GM23338 (cell line): Measurements from ENCODE around the gene ERC2. TPM values are rescaled to one million over a fixed set of nuclear protein-coding genes. Genes with fewer than 3 reads are reported as not detected.

ENCODE experiments used
- ATAC-seq: fragments of 200-7000 bp; cut with Tn5 transposase; 3 replicates; pipeline ENCODE4 v1.9.1; 2020
- DNase-seq: peaks from one replicate; pipeline ENCODE4 v3.0.0-alpha.2; 2015; ENCODE audit warnings: low spot score
- H2AFZ ChIP-seq: fragments of 200-600 bp; sonication (generic); 2 replicates; pipeline ENCODE4 v1.8.0; 2016; ENCODE audit warnings: antibody characterized with exemption, mild to moderate bottlenecking, moderate library complexity
- H3F3A ChIP-seq: fragments of 200-600 bp; sonication (generic); replicated peaks from 2 replicates; pipeline ENCODE4 v1.8.0; 2017; ENCODE audit warnings: antibody characterized with exemption, mixed run types, low read depth
- H3K27ac ChIP-seq: fragments of 200-600 bp; sonication (generic); 2 replicates; pipeline ENCODE4 v1.6.1; 2016; ENCODE audit warnings: low read depth
- H3K27me3 ChIP-seq: fragments of 200-600 bp; sonication (generic); 2 replicates; pipeline ENCODE4 v1.8.0; 2016; ENCODE audit warnings: mild to moderate bottlenecking, mixed run types, moderate library complexity; ENCODE audit not compliant: insufficient read depth
- H3K36me3 ChIP-seq: fragments of 200-600 bp; sonication (generic); 2 replicates; pipeline ENCODE4 v1.8.0; 2016; ENCODE audit warnings: mild to moderate bottlenecking; ENCODE audit not compliant: insufficient read depth
- H3K4me1 ChIP-seq: fragments of 200-600 bp; sonication (generic); 2 replicates; pipeline ENCODE4 v1.8.0; 2016; ENCODE audit warnings: mild to moderate bottlenecking, moderate library complexity; ENCODE audit not compliant: insufficient read depth
- H3K4me2 ChIP-seq: fragments of 200-600 bp; sonication (generic); 2 replicates; pipeline ENCODE4 v1.7.1; 2017; ENCODE audit warnings: mixed run types
- H3K4me3 ChIP-seq: fragments of 200-600 bp; sonication (generic); 2 replicates; pipeline ENCODE4 v1.6.1; 2016; ENCODE audit warnings: mixed run types
- H3K79me2 ChIP-seq: fragments of 200-600 bp; sonication (generic); replicated peaks from 2 replicates; pipeline ENCODE4 v1.8.0; 2017; ENCODE audit warnings: mild to moderate bottlenecking; ENCODE audit not compliant: insufficient read depth
- H3K9me2 ChIP-seq: fragments of 200-600 bp; sonication (generic); 2 replicates; pipeline ENCODE4 v1.8.0; 2017; ENCODE audit not compliant: insufficient read depth
- H4K20me1 ChIP-seq: fragments of 200-600 bp; sonication (generic); replicated peaks from 2 replicates; pipeline ENCODE4 v1.8.0; 2017; ENCODE audit warnings: mild to moderate bottlenecking; ENCODE audit not compliant: insufficient read depth
- H3K27ac Mint-ChIP-seq: 2 replicates; pipeline ENCODE4 v1.8.0; 2020; ENCODE audit warnings: inconsistent platforms, mild to moderate bottlenecking, moderate library complexity, mixed read lengths
- H3K27me3 Mint-ChIP-seq: 3 replicates; pipeline ENCODE4 v1.8.0; 2022; ENCODE audit warnings: low read depth, mild to moderate bottlenecking, moderate library complexity, mixed read lengths, inconsistent platforms; ENCODE audit not compliant: insufficient read depth, poor library complexity
- H3K36me3 Mint-ChIP-seq: 3 replicates; pipeline ENCODE4 v1.8.0; 2021; ENCODE audit warnings: low read depth, mild to moderate bottlenecking, inconsistent platforms, moderate library complexity, mixed read lengths
- H3K4me1 Mint-ChIP-seq: 3 replicates; pipeline ENCODE4 v1.8.0; 2020; ENCODE audit warnings: mild to moderate bottlenecking, inconsistent platforms, mixed read lengths
- H3K4me3 Mint-ChIP-seq: 3 replicates; pipeline ENCODE4 v1.8.0; 2021; ENCODE audit warnings: moderate library complexity, mild to moderate bottlenecking, inconsistent platforms, mixed read lengths
- H3K9me3 Mint-ChIP-seq: 3 replicates; pipeline ENCODE4 v1.8.0; 2020; ENCODE audit warnings: moderate library complexity, mild to moderate bottlenecking, inconsistent platforms, mixed read lengths
- CREB1 ChIP-seq: fragments of 250-450 bp; sonication (Bioruptor Pico); IDR thresholded peaks from 2 replicates; pipeline ENCODE4 v1.5.0; 2020; ENCODE audit warnings: low read depth, mild to moderate bottlenecking, moderate library complexity
- EZH2 ChIP-seq: fragments of 200-600 bp; sonication (generic); IDR thresholded peaks from one replicate; pipeline ENCODE4 v1.8.0; 2017; ENCODE audit warnings: antibody characterized with exemption, mild to moderate bottlenecking, low read depth; ENCODE audit not compliant: unreplicated experiment
- EZH2phosphoT487 ChIP-seq: fragments of 200-600 bp; sonication (generic); IDR thresholded peaks from one replicate; pipeline ENCODE4 v1.8.1; 2018; ENCODE audit warnings: antibody characterized with exemption; ENCODE audit not compliant: unreplicated experiment
- JUNB ChIP-seq: IDR thresholded peaks from one replicate; pipeline ENCODE4 v1.6.1; 2016; ENCODE audit warnings: antibody characterized with exemption; ENCODE audit not compliant: unreplicated experiment
- NANOG ChIP-seq: IDR thresholded peaks from 2 replicates; pipeline ENCODE4 v1.6.1; 2016; ENCODE audit warnings: antibody characterized with exemption, borderline replicate concordance
- POLR2AphosphoS5 ChIP-seq: IDR thresholded peaks from 2 replicates; pipeline ENCODE4 v1.6.1; 2016; ENCODE audit warnings: antibody characterized with exemption, low read depth
- STAT1 ChIP-seq: IDR thresholded peaks from one replicate; pipeline ENCODE4 v1.6.1; 2016; ENCODE audit warnings: antibody characterized with exemption; ENCODE audit not compliant: unreplicated experiment
- ZNF114 ChIP-seq: fragments of 250-450 bp; sonication (Bioruptor Pico); IDR thresholded peaks from 2 replicates; pipeline ENCODE4 v1.5.0; 2020; ENCODE audit warnings: mild to moderate bottlenecking, moderate library complexity
- ZNF331 ChIP-seq: fragments of 250-450 bp; sonication (Bioruptor Pico); IDR thresholded peaks from 2 replicates; pipeline ENCODE4 v1.5.0; 2020; ENCODE audit warnings: low read depth, mild to moderate bottlenecking, moderate library complexity
- polyA plus RNA-seq: library from polyadenylated mRNA; unstranded; fragments of >200 nt; fragmentation: Nextera tagmentation; extraction: Ambion mirVana; gene quantifications from 2 replicates; pipeline ENCODE4 v1.2.1, GENCODE V29; 2016
- total RNA-seq: library from RNA; depleted of rRNA; stranded (reverse); fragments of >200 nt; shearing (Covaris generic); gene quantifications from 2 replicates; pipeline ENCODE4 v1.2.3, GENCODE V29; 2014
- TF ChIP-seq, protein P1 (sequence below), 2 experiments: fragments of 200-600 bp in 1 of 2; sonication (generic) in 1 of 2; conservative IDR thresholded peaks; 2 replicates each; pipeline versions ENCODE4 v1.5.1 to v1.6.1; 2016 to 2017; ENCODE audit warnings: antibody characterized with exemption in 2 of 2, low read depth in 2 of 2, mild to moderate bottlenecking in 2 of 2, moderate library complexity in 1 of 2
- TF ChIP-seq, protein P2 (sequence below): IDR thresholded peaks from one replicate; pipeline ENCODE4 v1.6.1; 2018; ENCODE audit warnings: antibody characterized with exemption; ENCODE audit not compliant: unreplicated experiment
- TF ChIP-seq, protein P3 (sequence below): IDR thresholded peaks from 2 replicates; pipeline ENCODE4 v1.6.1; 2016; ENCODE audit warnings: antibody characterized with exemption
- TF ChIP-seq, protein P4 (sequence below): fragments of 250-450 bp; sonication (Bioruptor Pico); IDR thresholded peaks from 2 replicates; pipeline ENCODE4 v1.5.0; 2020; ENCODE audit warnings: mild to moderate bottlenecking, moderate library complexity

ERC2 gene
- total and polyA plus RNA-seq, 2 experiments from 2014 or later = 11.8 to 13.7 TPM

DNA sequence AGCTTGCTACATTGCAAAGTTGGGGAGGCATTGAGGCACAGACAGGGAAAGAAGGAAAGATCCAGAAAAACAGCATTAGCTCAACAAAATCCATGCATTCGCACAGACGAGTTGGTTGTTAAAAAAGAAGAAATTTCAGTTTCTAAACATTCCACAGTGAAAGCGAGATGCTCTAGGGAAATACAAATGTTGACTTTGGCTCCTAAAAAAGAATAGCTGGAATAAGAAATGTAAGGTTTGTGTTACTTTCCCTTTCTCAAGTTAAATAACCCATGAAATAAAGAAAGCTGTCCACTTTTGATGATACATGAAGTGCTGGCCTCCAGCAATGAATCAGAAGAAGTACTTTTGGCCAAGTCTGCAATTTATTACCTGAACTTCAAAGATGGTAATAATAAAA, 465.1 kb downstream of the ERC2 start:
- H3K36me3 ChIP-seq = no peaks in the 10 kb centered on the region
- DNase-seq (no peak), ATAC-seq (no peak)
- H3K79me2 ChIP-seq = no peaks in the 10 kb centered on the region
- H3K27me3 Mint-ChIP-seq = peaks cover 1% of the 10 kb centered on the region
- H3K4me1 ChIP-seq = peaks cover 56% of the 10 kb centered on the region
- H3K4me2 ChIP-seq = 0 out of 2 replicates have a peak overlapping the region, but pooled peaks have one; percentile 10
- no peaks in the 10 kb centered on the region for H3F3A ChIP-seq
- H3K27me3 ChIP-seq = no peaks in the 10 kb centered on the region
- H3K9me3 Mint-ChIP-seq = no peaks in the 10 kb centered on the region
- H4K20me1 ChIP-seq = no peaks in the 10 kb centered on the region
- TF ChIP-seq, protein P1, sequence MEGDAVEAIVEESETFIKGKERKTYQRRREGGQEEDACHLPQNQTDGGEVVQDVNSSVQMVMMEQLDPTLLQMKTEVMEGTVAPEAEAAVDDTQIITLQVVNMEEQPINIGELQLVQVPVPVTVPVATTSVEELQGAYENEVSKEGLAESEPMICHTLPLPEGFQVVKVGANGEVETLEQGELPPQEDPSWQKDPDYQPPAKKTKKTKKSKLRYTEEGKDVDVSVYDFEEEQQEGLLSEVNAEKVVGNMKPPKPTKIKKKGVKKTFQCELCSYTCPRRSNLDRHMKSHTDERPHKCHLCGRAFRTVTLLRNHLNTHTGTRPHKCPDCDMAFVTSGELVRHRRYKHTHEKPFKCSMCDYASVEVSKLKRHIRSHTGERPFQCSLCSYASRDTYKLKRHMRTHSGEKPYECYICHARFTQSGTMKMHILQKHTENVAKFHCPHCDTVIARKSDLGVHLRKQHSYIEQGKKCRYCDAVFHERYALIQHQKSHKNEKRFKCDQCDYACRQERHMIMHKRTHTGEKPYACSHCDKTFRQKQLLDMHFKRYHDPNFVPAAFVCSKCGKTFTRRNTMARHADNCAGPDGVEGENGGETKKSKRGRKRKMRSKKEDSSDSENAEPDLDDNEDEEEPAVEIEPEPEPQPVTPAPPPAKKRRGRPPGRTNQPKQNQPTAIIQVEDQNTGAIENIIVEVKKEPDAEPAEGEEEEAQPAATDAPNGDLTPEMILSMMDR (conservative IDR thresholded peaks at IDR 0.05; ENCODE audit: low read depth in 2 of 2) = no peak
- TF ChIP-seq NANOG (no peak), EZH2 (no peak), ZNF331 (CRISPR knock-in tag) (no peak), EZH2phosphoT487 (no peak), CREB1 (no peak), STAT1 (no peak), POLR2AphosphoS5 (no peak), ZNF114 (CRISPR knock-in tag) (no peak), JUNB (no peak)
- TF ChIP-seq, protein P2, sequence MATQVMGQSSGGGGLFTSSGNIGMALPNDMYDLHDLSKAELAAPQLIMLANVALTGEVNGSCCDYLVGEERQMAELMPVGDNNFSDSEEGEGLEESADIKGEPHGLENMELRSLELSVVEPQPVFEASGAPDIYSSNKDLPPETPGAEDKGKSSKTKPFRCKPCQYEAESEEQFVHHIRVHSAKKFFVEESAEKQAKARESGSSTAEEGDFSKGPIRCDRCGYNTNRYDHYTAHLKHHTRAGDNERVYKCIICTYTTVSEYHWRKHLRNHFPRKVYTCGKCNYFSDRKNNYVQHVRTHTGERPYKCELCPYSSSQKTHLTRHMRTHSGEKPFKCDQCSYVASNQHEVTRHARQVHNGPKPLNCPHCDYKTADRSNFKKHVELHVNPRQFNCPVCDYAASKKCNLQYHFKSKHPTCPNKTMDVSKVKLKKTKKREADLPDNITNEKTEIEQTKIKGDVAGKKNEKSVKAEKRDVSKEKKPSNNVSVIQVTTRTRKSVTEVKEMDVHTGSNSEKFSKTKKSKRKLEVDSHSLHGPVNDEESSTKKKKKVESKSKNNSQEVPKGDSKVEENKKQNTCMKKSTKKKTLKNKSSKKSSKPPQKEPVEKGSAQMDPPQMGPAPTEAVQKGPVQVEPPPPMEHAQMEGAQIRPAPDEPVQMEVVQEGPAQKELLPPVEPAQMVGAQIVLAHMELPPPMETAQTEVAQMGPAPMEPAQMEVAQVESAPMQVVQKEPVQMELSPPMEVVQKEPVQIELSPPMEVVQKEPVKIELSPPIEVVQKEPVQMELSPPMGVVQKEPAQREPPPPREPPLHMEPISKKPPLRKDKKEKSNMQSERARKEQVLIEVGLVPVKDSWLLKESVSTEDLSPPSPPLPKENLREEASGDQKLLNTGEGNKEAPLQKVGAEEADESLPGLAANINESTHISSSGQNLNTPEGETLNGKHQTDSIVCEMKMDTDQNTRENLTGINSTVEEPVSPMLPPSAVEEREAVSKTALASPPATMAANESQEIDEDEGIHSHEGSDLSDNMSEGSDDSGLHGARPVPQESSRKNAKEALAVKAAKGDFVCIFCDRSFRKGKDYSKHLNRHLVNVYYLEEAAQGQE = no peak
- TF ChIP-seq, protein P3, sequence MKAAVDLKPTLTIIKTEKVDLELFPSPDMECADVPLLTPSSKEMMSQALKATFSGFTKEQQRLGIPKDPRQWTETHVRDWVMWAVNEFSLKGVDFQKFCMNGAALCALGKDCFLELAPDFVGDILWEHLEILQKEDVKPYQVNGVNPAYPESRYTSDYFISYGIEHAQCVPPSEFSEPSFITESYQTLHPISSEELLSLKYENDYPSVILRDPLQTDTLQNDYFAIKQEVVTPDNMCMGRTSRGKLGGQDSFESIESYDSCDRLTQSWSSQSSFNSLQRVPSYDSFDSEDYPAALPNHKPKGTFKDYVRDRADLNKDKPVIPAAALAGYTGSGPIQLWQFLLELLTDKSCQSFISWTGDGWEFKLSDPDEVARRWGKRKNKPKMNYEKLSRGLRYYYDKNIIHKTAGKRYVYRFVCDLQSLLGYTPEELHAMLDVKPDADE = no peak
- TF ChIP-seq, protein P4, sequence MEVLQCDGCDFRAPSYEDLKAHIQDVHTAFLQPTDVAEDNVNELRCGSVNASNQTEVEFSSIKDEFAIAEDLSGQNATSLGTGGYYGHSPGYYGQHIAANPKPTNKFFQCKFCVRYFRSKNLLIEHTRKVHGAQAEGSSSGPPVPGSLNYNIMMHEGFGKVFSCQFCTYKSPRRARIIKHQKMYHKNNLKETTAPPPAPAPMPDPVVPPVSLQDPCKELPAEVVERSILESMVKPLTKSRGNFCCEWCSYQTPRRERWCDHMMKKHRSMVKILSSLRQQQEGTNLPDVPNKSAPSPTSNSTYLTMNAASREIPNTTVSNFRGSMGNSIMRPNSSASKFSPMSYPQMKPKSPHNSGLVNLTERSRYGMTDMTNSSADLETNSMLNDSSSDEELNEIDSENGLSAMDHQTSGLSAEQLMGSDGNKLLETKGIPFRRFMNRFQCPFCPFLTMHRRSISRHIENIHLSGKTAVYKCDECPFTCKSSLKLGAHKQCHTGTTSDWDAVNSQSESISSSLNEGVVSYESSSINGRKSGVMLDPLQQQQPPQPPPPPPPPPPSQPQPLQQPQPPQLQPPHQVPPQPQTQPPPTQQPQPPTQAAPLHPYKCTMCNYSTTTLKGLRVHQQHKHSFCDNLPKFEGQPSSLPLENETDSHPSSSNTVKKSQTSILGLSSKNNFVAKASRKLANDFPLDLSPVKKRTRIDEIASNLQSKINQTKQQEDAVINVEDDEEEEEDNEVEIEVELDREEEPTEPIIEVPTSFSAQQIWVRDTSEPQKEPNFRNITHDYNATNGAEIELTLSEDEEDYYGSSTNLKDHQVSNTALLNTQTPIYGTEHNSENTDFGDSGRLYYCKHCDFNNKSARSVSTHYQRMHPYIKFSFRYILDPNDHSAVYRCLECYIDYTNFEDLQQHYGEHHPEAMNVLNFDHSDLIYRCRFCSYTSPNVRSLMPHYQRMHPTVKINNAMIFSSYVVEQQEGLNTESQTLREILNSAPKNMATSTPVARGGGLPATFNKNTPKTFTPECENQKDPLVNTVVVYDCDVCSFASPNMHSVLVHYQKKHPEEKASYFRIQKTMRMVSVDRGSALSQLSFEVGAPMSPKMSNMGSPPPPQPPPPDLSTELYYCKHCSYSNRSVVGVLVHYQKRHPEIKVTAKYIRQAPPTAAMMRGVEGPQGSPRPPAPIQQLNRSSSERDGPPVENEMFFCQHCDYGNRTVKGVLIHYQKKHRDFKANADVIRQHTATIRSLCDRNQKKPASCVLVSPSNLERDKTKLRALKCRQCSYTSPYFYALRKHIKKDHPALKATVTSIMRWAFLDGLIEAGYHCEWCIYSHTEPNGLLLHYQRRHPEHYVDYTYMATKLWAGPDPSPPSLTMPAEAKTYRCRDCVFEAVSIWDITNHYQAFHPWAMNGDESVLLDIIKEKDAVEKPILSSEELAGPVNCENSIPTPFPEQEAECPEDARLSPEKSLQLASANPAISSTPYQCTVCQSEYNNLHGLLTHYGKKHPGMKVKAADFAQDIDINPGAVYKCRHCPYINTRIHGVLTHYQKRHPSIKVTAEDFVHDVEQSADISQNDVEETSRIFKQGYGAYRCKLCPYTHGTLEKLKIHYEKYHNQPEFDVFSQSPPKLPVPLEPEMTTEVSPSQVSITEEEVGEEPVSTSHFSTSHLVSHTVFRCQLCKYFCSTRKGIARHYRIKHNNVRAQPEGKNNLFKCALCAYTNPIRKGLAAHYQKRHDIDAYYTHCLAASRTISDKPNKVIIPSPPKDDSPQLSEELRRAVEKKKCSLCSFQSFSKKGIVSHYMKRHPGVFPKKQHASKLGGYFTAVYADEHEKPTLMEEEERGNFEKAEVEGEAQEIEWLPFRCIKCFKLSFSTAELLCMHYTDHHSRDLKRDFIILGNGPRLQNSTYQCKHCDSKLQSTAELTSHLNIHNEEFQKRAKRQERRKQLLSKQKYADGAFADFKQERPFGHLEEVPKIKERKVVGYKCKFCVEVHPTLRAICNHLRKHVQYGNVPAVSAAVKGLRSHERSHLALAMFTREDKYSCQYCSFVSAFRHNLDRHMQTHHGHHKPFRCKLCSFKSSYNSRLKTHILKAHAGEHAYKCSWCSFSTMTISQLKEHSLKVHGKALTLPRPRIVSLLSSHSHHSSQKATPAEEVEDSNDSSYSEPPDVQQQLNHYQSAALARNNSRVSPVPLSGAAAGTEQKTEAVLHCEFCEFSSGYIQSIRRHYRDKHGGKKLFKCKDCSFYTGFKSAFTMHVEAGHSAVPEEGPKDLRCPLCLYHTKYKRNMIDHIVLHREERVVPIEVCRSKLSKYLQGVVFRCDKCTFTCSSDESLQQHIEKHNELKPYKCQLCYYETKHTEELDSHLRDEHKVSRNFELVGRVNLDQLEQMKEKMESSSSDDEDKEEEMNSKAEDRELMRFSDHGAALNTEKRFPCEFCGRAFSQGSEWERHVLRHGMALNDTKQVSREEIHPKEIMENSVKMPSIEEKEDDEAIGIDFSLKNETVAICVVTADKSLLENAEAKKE (CRISPR knock-in tag) = no peak
- H3K36me3 Mint-ChIP-seq = no peaks in the 10 kb centered on the region
- no peaks in the 10 kb centered on the region for H3K9me2 ChIP-seq
- peak overlapping the region; percentile 46; the same call in 1 of the 2 replicates for H3K27ac ChIP-seq
- peak overlapping the region; percentile 62; the same call in 1 of the 2 replicates for H3K27ac Mint-ChIP-seq
- H3K4me1 Mint-ChIP-seq = peaks cover 65% of the 10 kb centered on the region
- no peak overlapping the region for H2AFZ ChIP-seq
- H3K4me3 Mint-ChIP-seq = no peak overlapping the region
- H3K4me3 ChIP-seq = no peak overlapping the region
